Kidney capillary endothelial cell (primary cell): ENCODE data around the gene SHTN1.

Source experiments
- DNase-seq: peaks from one replicate; pipeline ENCODE4 v3.0.0-alpha.2; 2018; ENCODE audit warnings: low spot score

The SHTN1 gene, protein sequence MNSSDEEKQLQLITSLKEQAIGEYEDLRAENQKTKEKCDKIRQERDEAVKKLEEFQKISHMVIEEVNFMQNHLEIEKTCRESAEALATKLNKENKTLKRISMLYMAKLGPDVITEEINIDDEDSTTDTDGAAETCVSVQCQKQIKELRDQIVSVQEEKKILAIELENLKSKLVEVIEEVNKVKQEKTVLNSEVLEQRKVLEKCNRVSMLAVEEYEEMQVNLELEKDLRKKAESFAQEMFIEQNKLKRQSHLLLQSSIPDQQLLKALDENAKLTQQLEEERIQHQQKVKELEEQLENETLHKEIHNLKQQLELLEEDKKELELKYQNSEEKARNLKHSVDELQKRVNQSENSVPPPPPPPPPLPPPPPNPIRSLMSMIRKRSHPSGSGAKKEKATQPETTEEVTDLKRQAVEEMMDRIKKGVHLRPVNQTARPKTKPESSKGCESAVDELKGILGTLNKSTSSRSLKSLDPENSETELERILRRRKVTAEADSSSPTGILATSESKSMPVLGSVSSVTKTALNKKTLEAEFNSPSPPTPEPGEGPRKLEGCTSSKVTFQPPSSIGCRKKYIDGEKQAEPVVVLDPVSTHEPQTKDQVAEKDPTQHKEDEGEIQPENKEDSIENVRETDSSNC

DNA sequence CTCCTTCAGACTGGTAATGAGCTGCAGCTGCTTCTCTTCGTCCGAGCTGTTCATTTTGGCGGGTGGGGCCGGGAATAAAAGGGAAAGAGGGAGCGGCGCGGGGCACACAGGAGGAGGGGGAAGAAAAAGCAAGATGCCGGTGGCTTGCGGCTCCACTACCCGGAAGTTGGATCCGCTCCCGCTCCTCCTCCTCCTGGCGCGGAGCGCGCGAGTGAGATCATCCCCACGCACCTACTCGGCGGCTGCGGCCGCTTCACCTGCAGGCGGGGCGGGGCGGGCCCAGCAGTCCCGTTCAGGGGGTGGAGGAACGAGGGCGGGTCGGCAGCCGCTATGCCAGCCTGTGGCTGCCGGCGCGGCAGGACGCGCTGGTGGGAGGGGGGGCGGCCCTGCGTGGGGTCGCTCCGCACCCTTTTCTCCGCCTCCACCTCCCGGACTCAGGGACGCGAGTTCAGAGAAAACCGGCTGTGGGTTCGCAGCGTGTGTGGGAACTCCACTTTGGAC, at the start of gene SHTN1:
TSS of gene SHTN1 (minus strand) at position 162 of the 501 bp plus-strand sequence. CDS start at position 54, 108 bp downstream.
- no peak for DNase-seq

DNA sequence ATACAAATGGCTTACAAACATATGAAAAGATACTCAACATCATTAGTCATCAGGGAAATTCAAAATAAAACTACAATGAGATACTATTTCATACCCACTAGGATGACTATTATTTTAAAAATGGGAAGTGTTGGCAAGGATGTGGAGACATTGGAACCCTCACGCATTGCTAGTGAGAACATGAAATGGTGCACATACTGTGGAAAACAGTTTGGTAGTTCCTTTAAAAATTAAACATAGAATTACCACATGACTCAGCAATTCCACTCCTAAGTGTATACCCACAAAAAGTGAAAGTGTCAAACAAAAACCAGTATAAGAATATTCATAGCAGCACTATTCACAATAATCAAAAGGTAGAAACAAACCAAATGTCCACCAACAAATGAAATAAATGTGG, 48.5 kb upstream of the SHTN1 start:
- DNase-seq = no peak

DNA sequence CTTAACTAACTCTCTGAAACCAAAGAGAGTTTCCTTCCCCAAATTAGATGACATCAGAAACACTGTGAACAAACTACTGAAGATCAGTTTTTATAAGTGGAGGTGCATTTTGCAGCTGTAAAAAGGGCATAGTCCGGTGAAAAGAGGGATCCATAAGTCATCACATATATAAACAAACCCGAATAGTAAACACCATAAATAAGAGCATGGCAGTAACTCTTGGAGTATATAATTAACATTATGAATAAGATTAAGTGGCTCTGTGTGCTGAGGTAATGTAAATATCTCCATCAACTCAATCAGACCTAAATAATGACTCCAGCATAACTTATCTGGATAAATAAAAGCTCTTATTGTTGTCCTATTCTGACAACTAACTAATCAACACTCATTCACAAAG, 43.0 kb upstream of the SHTN1 start:
- no peak for DNase-seq

DNA sequence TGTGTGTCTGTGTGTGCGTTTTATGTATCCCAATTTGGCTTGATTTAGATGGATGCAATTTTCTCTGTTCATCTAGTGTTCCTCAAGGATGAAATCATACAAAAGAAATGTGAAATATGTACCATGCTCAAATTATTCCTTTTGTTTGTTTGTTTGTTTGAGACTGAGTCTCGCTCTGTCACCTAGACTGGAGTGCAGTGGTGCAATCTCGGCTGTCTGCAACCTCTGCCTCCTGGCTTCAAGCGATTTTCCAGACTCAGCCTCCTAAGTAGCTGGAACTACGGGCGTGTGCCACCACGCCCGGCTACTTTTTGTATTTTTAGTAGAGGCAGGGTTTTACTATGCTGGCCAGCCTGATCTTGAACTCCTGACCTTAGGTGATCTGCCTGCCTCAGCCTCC, 11.3 kb upstream of the SHTN1 start:
- no peak for DNase-seq

DNA sequence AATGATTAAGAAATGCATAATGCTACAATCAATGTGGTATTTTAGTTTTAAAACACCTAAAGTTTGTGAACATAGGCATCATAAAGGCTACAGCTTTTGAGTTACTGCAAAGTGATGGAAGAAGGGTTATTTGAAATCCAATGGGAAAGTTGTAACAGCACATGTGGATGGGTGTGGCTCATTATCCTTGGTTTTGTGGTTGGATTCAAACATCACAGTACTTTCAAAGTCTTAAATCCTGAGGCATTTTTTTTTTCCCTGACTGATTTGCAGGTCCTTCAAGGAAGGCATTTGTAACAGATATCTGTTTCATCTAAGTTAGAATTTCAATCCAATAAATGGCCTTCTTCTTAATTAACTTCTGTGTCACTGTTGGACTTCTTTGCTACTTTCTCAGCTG, 9.8 kb upstream of the SHTN1 start:
- no peak for DNase-seq

DNA sequence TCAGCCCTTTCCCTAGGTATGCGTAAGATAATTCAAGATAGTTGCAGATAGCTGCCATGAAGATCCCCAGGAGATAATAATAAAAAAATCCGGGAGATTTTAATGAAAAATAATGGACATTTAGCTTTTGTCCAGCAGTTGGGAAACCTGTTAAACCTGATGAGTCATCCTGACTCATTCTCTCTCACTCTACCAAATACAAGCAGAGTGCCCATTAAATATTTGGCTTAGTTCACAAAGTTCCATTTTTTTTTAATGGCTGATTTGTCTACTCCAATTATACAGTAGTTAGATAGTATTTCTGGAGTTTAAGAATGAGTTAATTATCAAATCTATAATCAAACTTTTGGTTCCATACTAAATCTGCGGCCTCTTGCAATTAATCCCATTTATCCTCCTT, 2.1 kb upstream of the SHTN1 start:
- DNase-seq = peak; percentile 13

DNA sequence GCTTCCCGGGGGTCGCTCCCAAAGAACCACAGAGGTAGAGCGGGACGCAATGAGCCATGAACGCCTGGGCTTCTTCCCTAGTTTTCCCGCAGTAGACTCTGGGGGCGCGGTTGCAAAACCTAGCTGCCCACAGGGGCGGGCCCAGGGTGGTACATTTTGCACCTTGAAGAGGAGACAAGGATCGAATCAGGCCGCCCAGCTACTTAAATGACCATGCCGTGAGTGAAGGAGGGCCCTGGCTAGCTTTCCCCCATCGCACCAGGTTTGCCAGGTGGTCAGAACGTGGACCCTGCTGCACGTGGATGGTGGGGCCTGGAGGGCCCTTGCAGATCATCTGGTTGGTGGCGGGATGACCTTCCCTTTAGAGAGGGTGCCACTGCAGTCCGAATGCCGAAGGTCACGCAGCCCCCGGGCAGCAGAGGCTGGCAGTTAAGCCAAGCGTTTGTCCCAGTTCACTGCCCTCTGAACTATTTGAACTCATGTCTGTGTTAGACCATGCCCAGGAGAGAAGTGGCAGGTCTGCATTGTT, 604 bp upstream of the SHTN1 start:
- DNase-seq = no peak

DNA sequence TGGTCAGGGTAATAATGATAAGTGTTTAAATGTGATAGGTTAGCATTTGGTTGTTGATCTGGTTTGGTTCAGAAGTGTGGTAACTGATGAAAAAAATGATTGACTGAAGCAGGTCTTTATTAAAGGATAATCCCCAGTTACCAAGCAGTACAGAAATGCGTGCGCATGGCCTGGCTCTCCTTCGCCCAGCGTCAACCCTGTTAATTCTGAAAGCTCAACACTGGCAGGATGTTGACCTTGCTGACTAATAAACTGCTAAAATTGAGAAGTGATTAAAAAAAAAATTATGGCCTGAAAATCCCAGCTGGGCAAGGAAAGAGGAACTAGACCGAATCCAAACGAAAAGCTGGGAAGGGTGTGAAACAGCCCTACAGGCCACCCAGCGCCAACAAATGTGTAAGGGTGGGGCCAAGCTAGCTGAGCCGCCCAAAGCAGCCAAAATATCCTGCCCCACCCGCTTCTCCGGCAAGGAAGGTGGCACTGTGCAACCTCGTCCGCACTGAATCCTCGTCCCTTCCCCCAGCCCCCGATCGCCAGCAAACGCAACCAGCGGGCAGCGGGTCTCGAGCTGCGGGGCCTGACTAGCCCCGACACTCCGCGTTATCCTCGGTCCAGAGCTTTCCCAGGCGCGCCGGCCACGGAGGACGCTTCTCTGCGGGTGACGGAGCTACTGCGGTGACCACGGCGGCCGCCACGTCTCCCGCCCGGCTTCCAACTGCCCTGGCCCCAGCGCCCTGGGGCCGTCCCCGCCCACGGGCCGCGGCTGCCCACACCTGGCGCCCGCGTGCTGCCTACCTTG, 561 bp downstream of the SHTN1 start:
- DNase-seq = peak; percentile 18

DNA sequence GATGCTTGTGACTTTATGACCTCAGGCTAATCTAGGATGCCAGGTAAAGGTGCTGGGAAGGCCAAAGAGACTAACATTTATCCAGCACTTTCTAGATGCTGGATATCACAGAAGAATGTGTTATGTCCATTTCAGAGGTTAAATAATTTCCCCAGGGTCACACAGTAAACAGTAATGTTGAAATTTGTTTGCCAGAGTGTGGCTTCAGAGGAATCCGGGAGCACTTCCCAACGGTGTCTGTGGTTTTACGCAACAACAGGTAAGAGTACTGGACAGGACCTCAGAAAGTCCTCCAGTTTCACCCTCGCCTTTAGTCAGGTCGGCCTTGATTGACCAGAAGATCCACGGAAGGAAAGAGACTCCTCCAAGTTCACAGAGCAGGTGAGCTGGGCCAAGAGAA, 1.7 kb downstream of the SHTN1 start:
- DNase-seq = no peak

DNA sequence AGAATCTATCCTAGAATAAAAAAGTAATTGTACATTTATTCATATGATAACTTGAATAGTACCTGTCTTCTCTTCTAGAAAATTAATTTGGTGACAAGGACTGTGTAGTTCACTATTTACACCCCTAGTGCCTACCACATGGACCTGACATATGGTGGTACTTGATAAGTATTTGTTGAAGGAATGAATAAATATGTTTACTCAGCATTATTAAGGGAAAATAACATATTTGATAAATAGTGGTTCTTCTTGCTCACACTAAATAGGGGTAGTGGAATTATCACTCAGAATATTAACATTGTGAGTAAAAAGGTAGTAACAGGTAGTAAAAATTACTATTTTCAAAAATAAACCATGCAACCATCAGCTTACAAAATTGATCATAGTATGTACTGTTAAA, 2.8 kb downstream of the SHTN1 start:
- no peak for DNase-seq

DNA sequence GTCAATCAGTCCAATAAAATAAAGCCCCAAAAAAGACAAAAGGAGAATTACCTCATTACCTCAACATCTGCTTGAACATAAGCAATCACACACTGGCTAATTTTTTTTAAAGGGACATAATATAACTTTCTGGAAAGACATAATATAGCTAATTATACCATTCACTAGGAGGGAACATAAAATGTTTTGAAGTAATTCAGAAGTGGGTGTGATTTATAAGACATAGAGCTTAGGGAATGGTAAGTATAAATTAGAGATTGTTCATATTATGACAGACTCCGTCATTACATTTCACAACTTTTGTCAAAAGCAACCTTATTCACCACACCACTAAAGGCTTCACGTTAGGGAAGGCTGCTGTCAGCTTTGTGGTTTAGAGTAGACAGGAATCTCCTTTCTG, 3.8 kb downstream of the SHTN1 start:
- DNase-seq = no peak

DNA sequence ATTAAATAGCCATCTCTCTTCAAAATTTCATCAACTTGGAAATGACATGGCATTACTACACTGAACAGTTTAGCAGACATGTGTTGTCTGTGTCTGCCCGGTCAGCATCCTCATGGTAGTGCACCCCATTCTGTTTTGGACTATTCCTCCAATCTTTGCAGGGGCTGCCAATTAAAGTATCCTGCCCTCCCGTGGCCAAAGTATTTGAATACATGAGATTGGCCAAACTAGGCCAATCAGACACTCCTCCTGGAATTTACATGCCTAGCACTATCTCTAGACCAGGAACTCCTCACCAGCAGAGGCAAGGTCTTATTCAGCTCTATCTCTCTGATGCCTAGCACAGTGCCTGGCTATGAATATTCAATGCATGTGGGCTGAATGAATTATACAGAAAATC, 4.4 kb downstream of the SHTN1 start:
- DNase-seq = no peak

DNA sequence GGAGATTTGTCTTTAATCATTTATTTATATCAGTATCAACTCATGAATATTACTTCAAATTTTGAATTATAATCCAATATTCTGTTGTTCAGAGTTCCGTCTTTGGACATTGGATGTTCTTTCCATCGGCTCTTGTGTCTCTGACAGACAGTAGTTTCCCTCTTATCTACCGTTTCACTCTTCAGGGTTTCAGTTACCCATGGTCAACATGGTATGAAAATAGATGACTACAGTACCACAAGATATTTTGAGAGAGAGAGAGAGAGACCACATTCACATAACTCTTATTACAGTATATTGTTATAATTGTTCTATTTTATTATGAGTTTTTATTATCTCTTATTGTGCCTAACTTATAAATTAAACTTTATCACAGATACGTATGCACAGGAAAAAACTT, 6.8 kb downstream of the SHTN1 start:
- DNase-seq = no peak

DNA sequence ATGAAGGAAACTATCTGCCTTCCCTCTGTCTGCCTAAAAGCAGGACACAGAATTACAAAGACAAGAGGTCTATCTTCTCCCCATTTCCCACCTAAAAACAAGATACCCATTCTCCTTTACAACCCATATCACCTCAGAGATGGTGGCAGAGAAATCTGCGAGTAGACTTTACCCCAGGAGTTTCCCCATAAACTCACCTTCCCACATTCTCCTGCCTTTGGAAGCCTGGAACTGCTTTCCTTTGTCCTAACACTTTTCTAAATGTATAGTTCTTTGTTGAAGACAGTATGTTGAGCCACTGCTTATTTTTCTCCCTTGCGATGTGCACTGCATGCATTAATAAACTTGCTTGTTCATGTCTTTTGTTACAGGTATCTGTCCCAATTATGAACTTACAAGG, 8.0 kb downstream of the SHTN1 start:
- DNase-seq = no peak

DNA sequence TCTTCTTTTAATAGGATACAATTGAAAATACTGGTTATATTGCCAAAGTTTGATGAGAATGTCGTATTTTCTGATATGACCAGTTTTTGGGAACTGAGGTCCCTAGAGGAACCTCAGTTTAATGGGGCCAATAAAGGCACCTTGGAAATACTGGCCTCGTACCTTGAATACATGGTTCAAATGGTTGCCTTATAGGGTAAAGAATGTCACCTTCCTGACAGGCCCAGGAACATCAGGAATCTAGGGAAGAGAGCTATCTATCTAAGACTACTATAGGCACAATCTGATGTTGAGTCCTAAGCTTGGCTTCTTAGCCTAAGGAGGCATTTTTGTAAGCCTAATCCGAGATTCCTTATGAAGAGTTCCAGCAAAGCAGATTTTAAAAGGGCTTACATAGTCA, 9.3 kb downstream of the SHTN1 start:
- DNase-seq = no peak

DNA sequence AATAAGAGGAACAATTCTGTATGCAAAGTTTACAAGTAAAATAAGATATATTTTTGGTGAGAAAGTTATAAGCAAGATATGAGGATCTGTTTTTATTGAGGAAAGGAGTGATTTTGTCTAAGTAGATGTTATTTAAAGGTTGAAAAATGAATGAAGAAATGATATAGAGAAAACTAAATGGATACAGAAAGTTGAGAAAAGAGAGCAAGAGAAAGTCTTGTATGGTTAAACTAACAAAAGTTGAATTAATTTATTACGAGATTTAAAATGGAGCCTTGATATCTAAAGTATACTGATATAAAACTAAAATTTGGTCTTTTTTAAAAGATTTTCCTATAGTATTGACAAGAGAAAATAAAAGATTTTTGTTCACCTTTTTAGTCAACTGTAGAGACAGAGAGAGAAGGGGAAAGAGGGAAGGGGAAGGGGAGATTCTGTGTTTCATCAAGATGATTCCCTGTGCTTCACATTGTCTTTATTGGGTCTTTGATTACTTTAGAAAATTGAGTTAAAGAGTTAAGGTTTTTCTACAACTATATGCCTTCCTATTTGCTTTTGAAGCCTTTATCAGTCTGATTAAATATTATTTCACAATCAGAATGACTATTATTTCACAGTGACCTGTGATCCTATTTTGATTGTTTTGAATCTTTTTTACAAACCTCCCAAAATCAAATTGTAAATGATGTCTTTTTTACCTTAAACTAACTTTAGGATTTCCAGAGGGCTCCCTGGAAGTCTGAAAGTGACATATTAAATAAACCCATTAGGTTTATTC, 10.7 kb downstream of the SHTN1 start:
- DNase-seq = no peak

DNA sequence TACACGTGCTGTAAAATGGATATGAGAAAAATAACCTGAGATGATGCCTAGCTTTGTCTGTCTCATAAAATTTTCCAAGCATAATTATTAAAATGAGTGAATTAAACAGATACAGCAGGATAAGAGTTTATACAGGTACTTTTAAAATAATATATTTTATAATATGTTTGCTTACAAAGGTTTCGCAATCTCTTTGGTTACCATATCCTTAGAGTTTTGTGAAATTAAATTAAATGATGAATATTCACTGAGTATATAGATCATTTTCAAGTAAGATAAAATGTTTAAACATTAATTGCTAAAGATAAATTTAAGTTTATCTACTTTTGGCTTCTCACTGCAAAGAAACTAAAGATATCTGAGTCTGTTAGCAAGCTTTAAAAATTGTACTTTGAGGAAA, 11.4 kb downstream of the SHTN1 start:
- no peak for DNase-seq

DNA sequence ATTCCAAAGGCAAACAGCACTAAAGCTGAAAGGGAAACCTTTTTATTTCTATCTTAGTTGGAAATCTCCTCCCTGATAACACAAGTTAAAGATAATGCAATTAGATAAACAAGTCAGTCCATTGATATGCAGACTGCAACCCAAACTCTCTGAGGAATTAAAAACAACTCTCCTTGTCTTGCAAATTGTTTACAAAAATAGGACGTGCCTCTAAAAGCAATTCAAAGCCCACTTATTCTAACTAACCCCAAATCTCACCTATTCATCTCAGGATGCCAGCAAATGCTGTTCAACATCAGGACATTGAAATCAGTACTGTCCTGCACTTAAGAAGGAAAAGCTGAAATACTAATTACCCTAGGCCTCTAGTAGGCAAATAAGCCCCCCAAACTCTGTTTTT, 12.8 kb downstream of the SHTN1 start:
- no peak for DNase-seq

DNA sequence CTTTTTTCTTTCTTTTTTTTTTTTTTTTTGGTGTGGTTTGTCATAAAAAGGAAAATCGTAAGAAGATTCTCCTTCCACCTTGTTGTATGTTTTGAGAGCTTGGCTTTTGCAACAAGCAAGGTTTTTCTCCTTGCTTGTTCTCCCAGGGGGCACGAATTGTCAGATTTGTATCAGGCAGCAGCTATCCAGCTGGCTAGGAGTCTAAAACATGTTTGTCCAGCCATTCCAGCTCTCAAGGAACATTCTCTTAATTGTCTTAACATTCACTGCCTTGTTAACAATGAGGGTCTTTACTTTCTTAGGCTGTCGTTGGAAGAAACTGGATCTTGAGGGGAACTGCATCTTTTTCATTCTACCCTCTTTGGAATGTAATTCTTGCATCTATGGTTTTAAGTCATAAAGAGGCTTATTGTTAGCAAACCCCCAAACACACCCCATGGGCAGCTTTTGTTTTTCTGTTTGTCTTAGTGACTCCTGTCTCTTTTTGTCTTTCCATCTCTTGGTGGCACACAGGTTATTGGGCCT, 14.6 kb downstream of the SHTN1 start:
- no peak for DNase-seq

DNA sequence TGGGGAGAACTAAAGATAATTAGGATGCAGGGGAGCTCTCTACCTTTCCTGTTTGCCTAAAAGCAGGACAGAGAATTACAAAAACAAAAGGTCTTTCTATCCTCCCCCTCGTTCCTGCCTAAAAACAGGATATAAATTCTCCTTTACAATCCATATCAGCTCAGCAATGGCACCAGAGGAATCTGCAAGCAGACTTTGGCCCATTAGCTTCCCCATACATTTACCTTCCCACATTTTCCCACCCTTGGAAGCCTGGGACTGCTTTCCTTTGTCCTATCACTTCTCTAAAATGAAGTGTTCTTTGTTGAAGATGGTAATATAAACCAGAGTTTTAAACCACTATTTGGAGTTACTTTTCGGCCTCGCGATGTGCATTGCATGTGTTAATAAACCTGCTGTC, 15.5 kb downstream of the SHTN1 start:
- no peak for DNase-seq

DNA sequence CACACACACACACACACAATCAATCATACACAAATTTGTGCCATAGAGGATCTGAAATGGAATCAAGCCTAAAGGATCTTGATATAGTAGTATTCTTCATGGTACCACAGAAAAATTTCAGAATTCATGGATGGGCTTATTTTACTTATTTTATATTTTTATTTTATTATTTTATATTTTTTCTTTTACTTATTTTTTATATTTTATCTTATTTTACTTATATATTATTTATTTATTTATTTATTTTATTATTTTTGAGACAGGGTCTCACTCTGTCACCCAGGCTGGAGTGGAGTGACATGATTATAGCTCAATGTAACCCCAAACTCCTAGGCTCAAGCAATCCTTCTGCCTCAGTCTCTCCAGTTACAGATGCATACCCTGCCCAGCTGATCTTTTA, 16.7 kb downstream of the SHTN1 start:
- DNase-seq = no peak

DNA sequence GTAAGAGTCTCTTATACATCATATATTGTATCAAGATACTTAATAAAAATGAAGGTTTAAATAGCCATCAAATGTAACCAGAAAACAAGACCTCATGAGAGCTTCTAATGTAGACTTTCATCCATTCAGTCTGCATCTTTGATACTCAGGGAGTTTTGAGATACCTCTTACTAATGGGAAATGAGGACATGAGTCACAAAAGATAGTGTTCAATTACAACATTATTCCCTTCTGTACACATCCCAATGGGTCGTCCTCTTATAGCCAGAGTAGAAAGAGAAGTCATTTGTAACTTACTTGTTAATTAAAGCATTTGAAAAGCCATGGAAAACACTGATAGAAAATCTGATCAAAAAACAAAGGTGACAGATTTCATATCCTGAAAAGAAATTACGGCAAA, 19.4 kb downstream of the SHTN1 start:
- DNase-seq = no peak
